ENCODE measurements around the gene LTV1. TPM values are rescaled to one million over a fixed set of nuclear protein-coding genes. Genes with fewer than 3 reads are reported as not detected.

The LTV1 gene
- total and polyA plus RNA-seq, 2 of the 8 experiments (the other 6 are each of a cell fraction or from before 2014, with no cell fraction given) = 8.0 to 46.9 TPM

- TF ChIP-seq CHD7 (IDR thresholded peaks at IDR 0.05; ENCODE audit: insufficient replicate concordance, low read length) (no peak), SP2 (IDR thresholded peaks at IDR 0.05; ENCODE audit: low read length) (no peak), KDM1A (IDR thresholded peaks at IDR 0.05; ENCODE audit: borderline replicate concordance, low read length) (no peak)
Measured at GRCh38 chr6:143894655-143895054, 51.5 kb downstream of the LTV1 start (continued).

All from H1 (cell line).